ENCODE data around the gene AXL. TPM values are rescaled to one million over a fixed set of nuclear protein-coding genes. Genes with fewer than 3 reads are reported as not detected.

AXL gene
- total RNA-seq, 2 donors from 2014 or later: 138 to 157 TPM

GRCh38 chr19:41217741-41218140 lies 1.3 kb upstream of the AXL start:
- ATAC-seq (ENCODE audit: insufficient number of reproducible peaks, low FRiP score, low read depth) (no peak), DNase-seq (ENCODE audit: low spot score) (no peak)
- peak overlapping the region; percentile 92 to 95 for H3K27ac ChIP-seq
- no peaks in the 10 kb centered on the region for H3K9me3 ChIP-seq
- TF ChIP-seq CTCF (IDR thresholded peaks at IDR 0.05): no peak
- H3K36me3 ChIP-seq: no peaks in the 10 kb centered on the region
- peaks cover 7 to 36% of the 10 kb centered on the region in 2 donors for H3K4me1 ChIP-seq (ENCODE audit: control insufficient read depth in 1 of 2, low read depth in 2 of 2)
- no peaks in the 10 kb centered on the region for H3K27me3 ChIP-seq (replicated peaks; ENCODE audit: insufficient read depth)
- no peak overlapping the region for H3K4me3 ChIP-seq

- H3K27ac ChIP-seq: peak overlapping the region; percentile 92 to 95
- no peaks in the 10 kb centered on the region for H3K9me3 ChIP-seq
- ATAC-seq (ENCODE audit: insufficient number of reproducible peaks, low FRiP score, low read depth): no peak
- H3K4me3 ChIP-seq: peak overlapping the region; percentile 85
- H3K36me3 ChIP-seq: no peaks in the 10 kb centered on the region
- TF ChIP-seq CTCF (IDR thresholded peaks at IDR 0.05): no peak
- H3K27me3 ChIP-seq (replicated peaks; ENCODE audit: insufficient read depth): no peaks in the 10 kb centered on the region
- DNase-seq (ENCODE audit: low spot score): no peak
- peaks cover 7 to 41% of the 10 kb centered on the region in 2 donors for H3K4me1 ChIP-seq (ENCODE audit: control insufficient read depth in 1 of 2, low read depth in 2 of 2)
Observed at GRCh38 chr19:41218249-41218614, 791 bp upstream of the AXL start.

- ATAC-seq (ENCODE audit: insufficient number of reproducible peaks, low FRiP score, low read depth) (no peak), DNase-seq (ENCODE audit: low spot score) (peak; percentile 49)
- H3K27ac ChIP-seq: peak overlapping the region; percentile 92 to 95
- peaks cover 10 to 59% of the 10 kb centered on the region in 2 donors for H3K4me1 ChIP-seq (ENCODE audit: control insufficient read depth in 1 of 2, low read depth in 2 of 2)
- H3K27me3 ChIP-seq (replicated peaks; ENCODE audit: insufficient read depth): no peaks in the 10 kb centered on the region
- H3K9me3 ChIP-seq: no peaks in the 10 kb centered on the region
- no peaks in the 10 kb centered on the region for H3K36me3 ChIP-seq
- TF ChIP-seq CTCF (IDR thresholded peaks at IDR 0.05): no peak
- H3K4me3 ChIP-seq: peak overlapping the region; percentile 85
Observed at GRCh38 chr19:41219924-41220567, 1.0 kb downstream of the AXL start.

GRCh38 chr19:41220811-41221210 lies 1.8 kb downstream of the AXL start:
- H3K9me3 ChIP-seq: no peaks in the 10 kb centered on the region
- ATAC-seq (ENCODE audit: insufficient number of reproducible peaks, low FRiP score, low read depth): no peak
- peak overlapping the region; percentile 92 to 95 for H3K27ac ChIP-seq
- H3K4me3 ChIP-seq: peak overlapping the region; percentile 85
- H3K36me3 ChIP-seq: no peaks in the 10 kb centered on the region
- no peak for TF ChIP-seq CTCF (IDR thresholded peaks at IDR 0.05)
- H3K4me1 ChIP-seq (ENCODE audit: control insufficient read depth in 1 of 2, low read depth in 2 of 2): peaks cover 10 to 67% of the 10 kb centered on the region in 2 donors
- H3K27me3 ChIP-seq (replicated peaks; ENCODE audit: insufficient read depth): no peaks in the 10 kb centered on the region
- DNase-seq (ENCODE audit: low spot score): no peak

GRCh38 chr19:41221514-41222205 lies 2.6 kb downstream of the AXL start:
- Histone ChIP-seq H3K9me3 (no peaks in the 10 kb centered on the region), H3K27me3 (replicated peaks; ENCODE audit: insufficient read depth) (no peaks in the 10 kb centered on the region), H3K4me1 (ENCODE audit: control insufficient read depth in 1 of 2, low read depth in 2 of 2) (peaks cover 10 to 73% of the 10 kb centered on the region in 2 donors), H3K27ac (peak overlapping the region; percentile 92 to 95), H3K36me3 (no peaks in the 10 kb centered on the region), H3K4me3 (no peak overlapping the region)
- ATAC-seq (ENCODE audit: insufficient number of reproducible peaks, low FRiP score, low read depth) (no peak), DNase-seq (ENCODE audit: low spot score) (no peak)
- no peak for TF ChIP-seq CTCF (IDR thresholded peaks at IDR 0.05)
